ENCODE measurements around the gene SLC25A21.
"Not testable (repeated sequence)": the region's sequence is repeated elsewhere in the genome, so short reads cannot be mapped to it uniquely, and the experiment has no call there.

SLC25A21 gene

GRCh38 chr14:36916668-36917067 lies 255.7 kb downstream of the SLC25A21 start:
- Mint-ChIP-seq H3K4me1 (no peaks in the 10 kb centered on the region), H3K27me3 (no peaks in the 10 kb centered on the region), H3K27ac (no peak overlapping the region), H3K4me3 (no peak overlapping the region), H3K9me3 (no peaks in the 10 kb centered on the region)
- DNase-seq (no peak), ATAC-seq (no peak)

GRCh38 chr14:36915081-36915480 lies 257.3 kb downstream of the SLC25A21 start:
- H3K9me3 Mint-ChIP-seq = no peaks in the 10 kb centered on the region
- DNase-seq = no peak
- no peaks in the 10 kb centered on the region for H3K4me1 Mint-ChIP-seq
- H3K27ac Mint-ChIP-seq = no peak overlapping the region
- H3K27me3 Mint-ChIP-seq = no peaks in the 10 kb centered on the region
- no peak for ATAC-seq
- no peak overlapping the region for H3K4me3 Mint-ChIP-seq

- no peak overlapping the region for H3K27ac Mint-ChIP-seq
- no peaks in the 10 kb centered on the region for H3K9me3 Mint-ChIP-seq
- ATAC-seq = no peak
- no peaks in the 10 kb centered on the region for H3K27me3 Mint-ChIP-seq
- DNase-seq = no peak
- no peaks in the 10 kb centered on the region for H3K4me1 Mint-ChIP-seq
- H3K4me3 Mint-ChIP-seq = no peak overlapping the region
These were observed 261.8 kb downstream of the SLC25A21 start for GRCh38 chr14:36910578-36910977.

GRCh38 chr14:36905272-36905888 lies 267.0 kb downstream of the SLC25A21 start:
- H3K9me3 Mint-ChIP-seq = peaks cover 0 to 12% of the 10 kb centered on the region in 2 donors
- no peaks in the 10 kb centered on the region for H3K4me1 Mint-ChIP-seq
- H3K27me3 Mint-ChIP-seq = no peaks in the 10 kb centered on the region
- ATAC-seq (no peak), DNase-seq (no peak)
- H3K27ac Mint-ChIP-seq = no peak overlapping the region
- no peak overlapping the region for H3K4me3 Mint-ChIP-seq

GRCh38 chr14:36901861-36902260 lies 270.5 kb downstream of the SLC25A21 start:
- no peak for DNase-seq
- H3K27ac Mint-ChIP-seq = no peak overlapping the region
- H3K27me3 Mint-ChIP-seq = no peaks in the 10 kb centered on the region
- ATAC-seq = no peak
- H3K4me1 Mint-ChIP-seq = no peaks in the 10 kb centered on the region
- peaks cover 5 to 17% of the 10 kb centered on the region in 2 donors for H3K9me3 Mint-ChIP-seq
- H3K4me3 Mint-ChIP-seq = no peak overlapping the region

GRCh38 chr14:36900846-36901245 lies 271.6 kb downstream of the SLC25A21 start:
- no peak overlapping the region for H3K4me3 Mint-ChIP-seq
- ATAC-seq = no peak
- DNase-seq = no peak
- no peak overlapping the region for H3K27ac Mint-ChIP-seq
- H3K9me3 Mint-ChIP-seq = peaks cover 7 to 20% of the 10 kb centered on the region in 2 donors
- H3K27me3 Mint-ChIP-seq = no peaks in the 10 kb centered on the region
- no peaks in the 10 kb centered on the region for H3K4me1 Mint-ChIP-seq

DNA sequence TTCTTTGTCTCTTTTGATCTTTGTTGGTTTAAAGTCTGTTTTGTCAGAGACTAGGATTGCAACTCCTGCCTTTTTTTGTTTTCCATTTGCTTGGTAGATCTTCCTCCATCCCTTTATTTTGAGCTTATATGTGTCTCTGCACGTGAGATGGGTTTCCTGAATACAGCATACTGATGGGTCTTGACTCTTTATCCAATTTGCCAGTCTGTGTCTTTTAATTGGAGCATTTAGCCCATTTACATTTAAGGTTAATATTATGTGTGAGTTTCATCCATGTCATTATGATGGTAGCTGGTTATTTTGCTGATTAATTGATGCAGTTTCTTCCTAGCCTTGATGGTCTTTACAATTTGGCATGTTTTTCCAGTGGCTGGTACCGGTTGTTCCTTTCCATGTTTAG lies 276.1 kb downstream of the SLC25A21 start:
- DNase-seq, H3K27ac Mint-ChIP-seq, ATAC-seq, H3K4me3 Mint-ChIP-seq, H3K27me3 Mint-ChIP-seq, H3K4me1 Mint-ChIP-seq: not testable (repeated sequence)
- peaks cover 7 to 11% of the 10 kb centered on the region in 2 donors for H3K9me3 Mint-ChIP-seq

- ATAC-seq = no peak
- Mint-ChIP-seq H3K9me3 (peaks cover 11 to 17% of the 10 kb centered on the region in 2 donors), H3K27ac (no peak overlapping the region), H3K27me3 (no peaks in the 10 kb centered on the region), H3K4me1 (no peaks in the 10 kb centered on the region), H3K4me3 (no peak overlapping the region)
- no peak for DNase-seq
These were observed 288.4 kb downstream of the SLC25A21 start for GRCh38 chr14:36884049-36884448.

- DNase-seq = no peak
- Mint-ChIP-seq H3K27me3 (no peaks in the 10 kb centered on the region), H3K27ac (no peak overlapping the region), H3K4me3 (no peak overlapping the region), H3K9me3 (peaks cover 11 to 17% of the 10 kb centered on the region in 2 donors), H3K4me1 (no peaks in the 10 kb centered on the region)
- no peak for ATAC-seq
These were observed 292.1 kb downstream of the SLC25A21 start for GRCh38 chr14:36880276-36880675.

DNA sequence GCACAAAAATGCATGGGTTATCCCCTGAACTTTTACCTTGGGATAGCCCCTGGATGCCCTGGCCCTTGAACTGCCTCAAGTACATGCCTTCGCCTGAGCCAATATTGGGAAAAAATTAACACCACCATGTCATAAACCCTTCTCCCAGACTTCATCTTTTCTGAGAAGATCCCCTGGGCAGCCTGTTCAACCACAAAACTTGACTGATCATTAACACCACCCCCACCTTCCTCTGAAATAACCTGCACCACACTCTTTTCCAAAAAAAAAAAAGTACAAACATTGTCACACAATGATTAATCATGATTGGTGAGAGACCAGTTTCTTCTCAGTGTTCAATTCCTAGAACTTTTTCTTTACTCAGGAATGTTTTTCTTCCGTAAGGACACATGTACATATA lies 292.8 kb downstream of the SLC25A21 start:
- H3K9me3 Mint-ChIP-seq = peaks cover 11 to 13% of the 10 kb centered on the region in 2 donors
- no peaks in the 10 kb centered on the region for H3K4me1 Mint-ChIP-seq
- DNase-seq = no peak
- H3K4me3 Mint-ChIP-seq = no peak overlapping the region
- no peak for ATAC-seq
- no peaks in the 10 kb centered on the region for H3K27me3 Mint-ChIP-seq
- H3K27ac Mint-ChIP-seq = no peak overlapping the region

DNA sequence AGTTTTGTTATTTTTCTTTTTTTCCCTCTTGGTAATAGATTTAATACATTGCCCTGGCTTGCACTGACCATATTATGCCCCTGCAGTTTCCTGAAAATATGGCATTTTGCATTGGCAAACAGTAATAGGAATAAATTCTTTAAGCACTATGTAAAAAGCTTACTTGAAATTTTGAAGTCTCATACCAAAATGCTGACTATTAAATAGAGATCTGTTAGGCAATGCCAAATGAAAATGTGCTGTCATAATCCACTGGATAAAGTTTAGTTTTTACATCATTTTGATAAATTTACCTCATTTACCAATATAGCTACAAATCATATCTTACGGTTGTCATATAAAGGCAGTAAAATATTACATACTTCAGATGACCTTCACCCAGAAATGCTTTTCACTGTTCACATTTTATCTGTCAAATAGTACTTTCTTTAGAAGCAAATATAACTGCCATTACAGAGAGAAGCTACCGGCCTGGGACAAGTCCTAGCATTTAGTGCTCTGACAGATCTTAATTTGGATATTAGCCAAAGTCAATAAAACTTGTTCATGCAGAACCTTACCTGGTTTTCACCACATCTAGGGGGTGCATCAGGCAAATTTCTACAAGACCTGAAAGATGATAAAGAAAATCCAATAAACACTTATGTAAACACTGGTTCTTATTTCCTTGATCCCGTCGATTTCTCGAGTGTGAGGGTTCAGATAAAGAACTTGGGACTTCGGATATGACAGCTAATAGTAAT lies 297.8 kb downstream of the SLC25A21 start:
- Mint-ChIP-seq H3K27ac (no peak overlapping the region), H3K27me3 (no peaks in the 10 kb centered on the region), H3K4me3 (no peak overlapping the region), H3K4me1 (no peaks in the 10 kb centered on the region), H3K9me3 (no peaks in the 10 kb centered on the region)
- no peak for ATAC-seq
- DNase-seq = no peak

GRCh38 chr14:36870776-36871175 lies 301.6 kb downstream of the SLC25A21 start:
- H3K4me3 Mint-ChIP-seq = no peak overlapping the region
- H3K9me3 Mint-ChIP-seq = peaks cover 0 to 4% of the 10 kb centered on the region in 2 donors
- H3K4me1 Mint-ChIP-seq = no peaks in the 10 kb centered on the region
- no peak for ATAC-seq
- no peak for DNase-seq
- no peaks in the 10 kb centered on the region for H3K27me3 Mint-ChIP-seq
- no peak overlapping the region for H3K27ac Mint-ChIP-seq

- ATAC-seq = no peak
- H3K27me3 Mint-ChIP-seq = no peaks in the 10 kb centered on the region
- no peak for DNase-seq
- peaks cover 4 to 7% of the 10 kb centered on the region in 2 donors for H3K9me3 Mint-ChIP-seq
- no peaks in the 10 kb centered on the region for H3K4me1 Mint-ChIP-seq
- no peak overlapping the region for H3K27ac Mint-ChIP-seq
- no peak overlapping the region for H3K4me3 Mint-ChIP-seq
These were observed 303.3 kb downstream of the SLC25A21 start for GRCh38 chr14:36869125-36869524.

- ATAC-seq (no peak), DNase-seq (no peak)
- no peaks in the 10 kb centered on the region for H3K4me1 Mint-ChIP-seq
- H3K27ac Mint-ChIP-seq = no peak overlapping the region
- no peaks in the 10 kb centered on the region for H3K27me3 Mint-ChIP-seq
- H3K9me3 Mint-ChIP-seq = peaks cover 7 to 9% of the 10 kb centered on the region in 2 donors
- no peak overlapping the region for H3K4me3 Mint-ChIP-seq
These were observed 305.5 kb downstream of the SLC25A21 start for GRCh38 chr14:36866867-36867266.

- no peak overlapping the region for H3K27ac Mint-ChIP-seq
- H3K4me1 Mint-ChIP-seq = no peaks in the 10 kb centered on the region
- H3K9me3 Mint-ChIP-seq = peaks cover 7 to 9% of the 10 kb centered on the region in 2 donors
- DNase-seq = no peak
- H3K4me3 Mint-ChIP-seq = no peak overlapping the region
- no peaks in the 10 kb centered on the region for H3K27me3 Mint-ChIP-seq
- ATAC-seq = no peak
These were observed 309.1 kb downstream of the SLC25A21 start for GRCh38 chr14:36863271-36863670.

- not testable (repeated sequence) for H3K9me3 Mint-ChIP-seq, H3K27me3 Mint-ChIP-seq, ATAC-seq, DNase-seq, H3K4me1 Mint-ChIP-seq, H3K4me3 Mint-ChIP-seq
- peak overlapping the region in 1 of 2 donors; percentile 71 for H3K27ac Mint-ChIP-seq
These were observed 310.2 kb downstream of the SLC25A21 start for GRCh38 chr14:36862237-36862636.

All from stimulated activated naive CD8-positive, alpha-beta T cell treated with anti-CD3 and anti-CD28 coated beads, Interleukin-15, amount 100 ng/mL, for 72 hours (primary cell).